HG03159 (cell line): ENCODE measurements around the gene HPRT1.

Source experiments
- ATAC-seq: cut with Tn5 transposase; IDR thresholded peaks from one replicate; pipeline ENCODE4 v1.9.1; 2021; ENCODE audit warnings: mild to moderate bottlenecking, moderate library complexity; ENCODE audit not compliant: unreplicated experiment

HPRT1 gene

DNA sequence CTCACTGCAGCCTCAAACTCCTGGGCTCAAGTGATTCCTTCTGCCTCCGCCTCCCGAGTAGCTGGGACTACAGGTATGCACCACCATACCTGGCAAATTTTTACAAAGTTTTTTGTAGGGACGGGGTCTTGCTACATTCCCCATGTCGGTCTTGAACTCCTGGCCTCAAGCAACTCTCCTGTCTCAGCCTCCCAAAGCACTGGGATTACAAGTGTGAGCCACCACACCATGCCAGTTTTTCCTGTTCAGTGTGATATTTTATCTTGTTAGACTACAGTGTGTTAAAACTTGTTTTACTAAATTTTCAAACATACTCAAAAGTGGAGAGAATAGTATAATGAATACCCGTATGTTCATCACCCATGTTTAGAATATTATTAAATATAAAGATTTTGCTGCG lies 12.1 kb downstream of the HPRT1 start:
- no peak for ATAC-seq

- no peak for ATAC-seq
Observed at GRCh38 chrX:134476284-134476683, 16.3 kb downstream of the HPRT1 start.

DNA sequence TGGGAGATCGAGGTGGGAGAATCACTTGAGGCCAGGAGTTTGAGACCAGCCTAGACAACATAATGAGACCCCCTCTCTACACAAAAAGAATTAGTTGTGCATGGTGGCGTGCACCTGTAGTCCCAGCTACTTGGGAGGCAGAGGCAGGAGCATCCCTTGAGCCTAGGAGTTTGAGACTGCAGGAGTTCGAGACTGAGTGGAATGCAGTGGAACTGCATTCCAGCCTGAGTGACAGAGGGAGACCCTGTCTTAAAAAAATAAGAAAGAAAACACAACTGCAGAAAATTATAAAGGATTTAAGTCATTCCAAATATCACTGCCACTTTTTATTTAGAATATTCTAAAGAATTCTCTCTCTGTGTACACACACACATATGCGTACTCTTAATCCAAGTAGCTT lies 18.4 kb downstream of the HPRT1 start:
- no peak for ATAC-seq

GRCh38 chrX:134480061-134480460 lies 20.1 kb downstream of the HPRT1 start:
- no peak for ATAC-seq

GRCh38 chrX:134481339-134481738 lies 21.4 kb downstream of the HPRT1 start:
- ATAC-seq = no peak

DNA sequence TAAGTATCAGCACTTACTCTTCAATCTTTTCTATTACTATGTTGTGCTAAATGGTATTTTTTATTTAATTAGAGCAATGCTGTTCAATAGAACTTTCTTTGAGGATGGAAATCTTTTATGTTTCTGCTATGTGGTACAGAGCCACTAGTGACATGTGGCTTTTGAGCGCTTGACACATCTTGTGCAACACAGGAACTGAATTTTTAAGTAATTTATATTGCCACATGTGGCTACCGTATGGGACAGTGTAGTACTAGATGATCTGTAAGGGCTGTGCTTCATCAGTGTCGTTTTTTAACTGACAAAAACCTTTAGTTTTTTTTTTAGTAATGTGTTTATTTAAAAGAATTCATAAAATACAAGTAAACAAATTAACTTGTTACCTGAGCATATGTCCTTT lies 22.4 kb downstream of the HPRT1 start:
- no peak for ATAC-seq

DNA sequence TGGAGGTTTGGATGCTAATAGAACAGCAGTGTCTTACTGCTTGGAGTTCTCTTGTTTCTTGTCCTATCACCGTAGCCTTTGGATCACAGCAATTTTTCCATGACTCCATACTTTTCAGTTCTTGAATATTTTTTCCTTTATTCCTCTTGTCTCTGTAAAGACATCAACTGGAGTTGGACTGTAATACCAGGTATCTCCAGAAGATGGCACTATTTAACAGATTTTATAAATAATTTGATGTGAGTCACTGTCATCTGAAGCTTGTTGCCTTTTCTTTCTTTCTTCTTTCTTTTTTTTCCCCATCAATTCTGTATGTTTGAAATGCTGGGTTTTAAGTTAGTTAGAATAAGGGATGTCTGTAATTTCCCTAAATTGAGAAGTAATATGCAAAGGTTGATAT lies 24.1 kb downstream of the HPRT1 start:
- ATAC-seq = no peak

DNA sequence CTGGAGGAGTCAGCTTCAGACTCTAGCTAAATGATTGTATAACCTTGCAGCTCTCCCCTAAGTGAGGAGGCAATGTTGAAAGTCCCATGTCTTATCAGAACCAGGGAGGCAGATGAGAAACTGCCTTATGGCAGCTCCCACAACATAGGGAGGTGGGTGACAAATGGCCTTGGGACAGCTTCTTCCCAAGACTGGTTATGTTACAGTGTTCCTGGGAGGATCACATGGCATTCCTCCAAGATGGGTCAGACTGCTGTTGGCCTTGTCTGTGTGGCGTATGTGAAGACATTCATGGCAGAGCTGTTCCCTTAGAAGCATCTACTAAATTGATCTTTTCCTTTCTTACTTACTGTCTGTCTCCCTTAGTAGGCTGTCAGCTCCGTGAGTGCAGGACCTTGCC lies 42.0 kb downstream of the HPRT1 start:
- no peak for ATAC-seq

- ATAC-seq = no peak
Observed at GRCh38 chrX:134502686-134503085, 42.7 kb downstream of the HPRT1 start.

DNA sequence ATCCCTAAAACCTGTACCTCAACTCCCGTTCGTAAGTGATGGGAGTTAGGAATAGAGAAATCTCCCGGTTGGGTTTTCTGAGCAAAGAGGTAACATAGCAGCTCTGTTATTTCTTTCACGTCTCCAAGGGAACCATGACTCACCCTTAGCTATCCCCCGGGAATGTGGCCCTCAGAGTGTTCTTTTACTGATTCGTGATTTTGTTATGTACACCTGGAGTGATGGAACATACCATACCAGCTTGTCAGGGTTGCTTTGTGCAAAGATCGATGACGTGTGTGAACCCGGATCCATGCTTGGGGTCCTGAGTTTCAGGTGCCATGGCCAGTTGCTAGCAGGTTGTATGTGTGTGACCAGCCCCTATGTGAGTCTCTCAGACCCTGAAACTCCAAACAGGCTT lies 52.6 kb downstream of the HPRT1 start:
- no peak for ATAC-seq

- no peak for ATAC-seq
Observed at GRCh38 chrX:134513091-134513490, 53.1 kb downstream of the HPRT1 start.

DNA sequence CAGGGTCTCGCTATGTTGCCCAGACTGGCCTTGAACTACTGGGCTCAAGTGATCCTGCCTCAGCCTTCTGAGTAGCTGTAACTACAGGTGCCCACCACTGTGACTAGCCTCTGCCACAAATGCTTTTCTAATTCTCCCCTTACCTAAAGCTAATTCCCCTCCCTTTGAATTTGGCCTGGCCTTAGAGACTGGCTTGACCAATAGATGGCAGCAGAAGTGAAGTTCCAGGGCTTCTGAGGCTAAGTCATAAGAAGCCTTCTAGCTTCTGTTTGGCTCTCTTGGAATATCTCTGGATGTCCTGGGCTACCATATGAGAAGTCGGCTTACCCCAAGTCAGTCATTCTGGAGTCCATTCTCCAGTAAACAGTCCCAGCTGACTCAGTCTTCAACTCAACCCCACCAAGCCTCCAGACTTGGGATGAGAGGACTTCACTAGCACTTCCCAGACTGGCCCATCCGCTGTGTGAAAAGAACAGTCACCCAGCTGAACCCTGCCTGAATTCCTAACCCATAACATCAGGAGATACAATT lies 61.0 kb downstream of the HPRT1 start:
- ATAC-seq = no peak

- ATAC-seq = no peak
Observed at GRCh38 chrX:134524181-134524580, 64.2 kb downstream of the HPRT1 start.

DNA sequence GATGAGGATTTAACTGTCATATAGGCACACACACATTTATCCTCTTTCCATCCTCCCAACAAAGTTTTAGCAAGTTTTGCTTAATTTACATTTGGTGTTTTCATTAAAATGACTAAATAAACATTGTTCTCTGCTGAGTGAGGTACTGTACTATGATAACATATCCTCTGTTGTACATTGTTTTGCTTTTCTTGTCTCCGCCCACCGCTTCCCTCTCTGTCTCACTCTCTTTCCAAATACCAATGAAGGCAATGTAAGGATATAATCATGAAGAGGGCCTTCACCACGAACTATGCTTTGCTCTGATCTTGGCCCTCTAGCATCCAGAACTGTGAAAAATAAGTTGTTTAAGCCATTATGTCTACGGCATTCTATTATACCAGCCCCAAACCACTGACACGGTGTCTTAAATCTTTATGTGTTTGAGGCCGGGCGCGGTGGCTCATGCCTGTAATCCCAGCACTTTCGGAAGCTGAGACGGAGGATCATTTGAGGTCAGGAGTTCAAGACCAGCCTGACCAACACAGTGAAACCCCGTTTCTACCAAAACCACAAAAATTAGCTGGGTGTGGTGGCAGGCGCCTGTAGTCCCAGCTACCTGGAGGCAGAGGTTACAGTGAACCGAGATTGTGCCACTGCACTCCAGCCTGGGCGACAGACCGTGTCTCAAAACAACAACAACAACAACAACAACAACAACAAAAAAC lies 65.3 kb downstream of the HPRT1 start:
- no peak for ATAC-seq

- ATAC-seq = no peak
Observed at GRCh38 chrX:134526399-134526798, 66.4 kb downstream of the HPRT1 start.

- ATAC-seq = no peak
Observed at GRCh38 chrX:134528960-134529359, 69.0 kb downstream of the HPRT1 start.

DNA sequence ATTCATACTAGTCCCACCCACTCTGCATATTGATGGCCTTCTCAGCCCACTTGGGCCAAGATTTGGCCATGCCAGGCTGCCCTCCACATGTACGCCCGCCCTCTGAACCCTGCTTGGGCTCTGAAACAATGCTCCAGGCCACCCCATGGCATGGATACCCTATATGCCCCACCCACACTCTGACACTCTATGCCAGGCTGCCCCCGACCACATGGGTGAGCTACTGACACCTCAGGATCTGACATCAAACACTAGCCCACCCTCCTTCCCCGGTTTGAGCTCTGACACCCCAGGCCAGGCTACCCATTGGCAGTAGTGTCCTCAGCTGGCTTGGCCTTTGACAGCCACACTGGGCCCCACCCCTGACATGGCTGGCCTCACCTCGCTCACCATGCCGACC lies 69.5 kb downstream of the HPRT1 start:
- ATAC-seq = no peak

GRCh38 chrX:134530845-134531244 lies 70.9 kb downstream of the HPRT1 start:
- ATAC-seq = no peak

GRCh38 chrX:134533352-134533751 lies 73.4 kb downstream of the HPRT1 start:
- no peak for ATAC-seq

- ATAC-seq = no peak
Observed at GRCh38 chrX:134533952-134534351, 74.0 kb downstream of the HPRT1 start.

GRCh38 chrX:134537179-134537955 lies 77.4 kb downstream of the HPRT1 start:
- no peak for ATAC-seq

- no peak for ATAC-seq
Observed at GRCh38 chrX:134538316-134538715, 78.4 kb downstream of the HPRT1 start.
